T-helper 1 cell treated with Interleukin-12 subunit alpha and Interleukin-12 subunit beta and Interleukin-4 antibody, amounts not matched to agents 30 ng/mL and 1 ng/mL, for 36 hours (primary cell): Measurements from ENCODE around the gene ATXN3L. TPM values are rescaled to one million over a fixed set of nuclear protein-coding genes. Genes with fewer than 3 reads are reported as not detected.
"Not testable (repeated sequence)": the region's sequence is repeated elsewhere in the genome, so short reads cannot be mapped to it uniquely, and the experiment has no call there.

Experiments
- intact Hi-C: fragments of 100-400 bp; cut with micrococcal nuclease; formaldehyde crosslinking; loops from one replicate; pipeline ENCODE4 v1.15.1; 2024
- total RNA-seq: library from RNA; stranded (reverse); gene quantifications from 2 replicates; pipeline ENCODE4 v1.2.3, GENCODE V29; 2022

Gene ATXN3L
- total RNA-seq, 1 donor from 2014 or later = not detected

DNA sequence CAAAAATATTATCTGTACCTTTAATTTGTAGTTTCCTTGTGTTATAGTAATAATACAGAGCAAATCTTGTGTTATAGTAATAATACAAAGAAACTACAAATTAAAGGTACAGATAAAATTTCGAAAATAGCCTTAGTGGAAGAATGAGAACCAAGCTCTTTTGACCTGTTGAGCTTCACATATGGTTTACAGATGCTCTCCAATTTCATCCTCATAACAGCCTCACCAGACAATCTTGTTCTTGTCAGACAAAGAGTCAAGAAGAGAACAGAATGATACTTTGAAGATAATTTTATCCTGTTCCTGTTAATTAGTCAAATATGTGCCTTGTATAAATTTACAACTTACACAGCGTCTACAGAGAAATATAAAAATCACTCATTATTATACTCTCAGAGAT, 12.8 kb downstream of the ATXN3L start:
- intact Hi-C loops = no loop called here

DNA sequence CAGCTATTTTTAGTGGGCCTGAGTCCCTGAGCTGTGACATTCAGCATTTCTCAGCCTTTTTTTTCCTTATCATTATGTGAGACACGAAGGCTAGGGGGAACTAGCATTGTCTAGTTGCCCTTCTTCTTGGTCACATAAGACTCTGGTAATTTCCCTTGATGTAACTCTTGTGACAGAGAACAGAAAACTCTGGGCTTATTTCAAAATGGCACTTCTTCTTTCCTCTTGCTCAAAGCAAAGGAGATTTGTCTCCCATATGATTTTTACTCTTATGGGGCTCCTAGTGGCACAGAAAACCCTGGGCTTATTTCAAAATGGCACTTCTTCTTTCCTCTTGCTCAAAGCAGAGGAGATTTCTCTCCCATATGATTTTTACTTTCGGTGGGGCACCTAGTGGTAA, 14.7 kb downstream of the ATXN3L start:
- intact Hi-C loops = no loop called here

DNA sequence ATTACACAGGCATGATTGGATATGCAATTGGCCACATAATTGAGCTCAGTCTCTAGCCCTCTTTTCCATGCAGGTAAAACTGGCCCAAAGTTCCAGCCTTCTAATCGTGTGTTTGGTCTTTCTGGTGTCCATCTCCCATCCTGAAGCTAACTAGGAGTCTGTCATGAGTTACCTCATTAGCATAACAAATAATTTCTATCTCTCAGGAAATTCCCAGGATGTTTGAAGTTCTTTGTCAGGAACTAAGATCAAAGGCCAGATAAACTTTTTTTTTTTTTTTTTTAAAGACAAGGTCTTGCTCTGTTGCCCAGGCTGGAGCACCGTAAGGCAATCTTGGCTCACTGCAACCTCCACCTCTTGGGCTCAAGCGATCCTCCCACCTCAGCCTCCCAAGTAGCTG, 15.8 kb downstream of the ATXN3L start:
- intact Hi-C loops = no loop called here

DNA sequence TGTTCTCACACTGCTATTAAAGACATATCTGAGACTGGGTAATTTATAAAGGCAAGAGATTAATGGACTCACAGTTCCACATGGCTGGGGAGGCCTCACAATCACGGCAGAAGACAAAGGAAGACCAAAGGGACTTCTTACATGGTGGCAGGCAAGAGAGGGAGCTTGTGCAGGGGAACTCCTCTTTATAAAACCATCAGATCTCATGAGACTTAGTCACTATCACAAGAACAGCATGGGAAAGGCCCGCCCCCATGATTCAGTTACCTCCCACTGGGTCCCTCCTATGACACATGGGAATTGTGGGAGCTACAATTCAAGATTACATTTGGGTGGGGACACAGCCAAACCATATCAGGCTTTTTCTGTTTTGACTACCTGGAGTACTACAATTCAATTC, 16.6 kb downstream of the ATXN3L start:
- intact Hi-C loops = not testable (repeated sequence)

DNA sequence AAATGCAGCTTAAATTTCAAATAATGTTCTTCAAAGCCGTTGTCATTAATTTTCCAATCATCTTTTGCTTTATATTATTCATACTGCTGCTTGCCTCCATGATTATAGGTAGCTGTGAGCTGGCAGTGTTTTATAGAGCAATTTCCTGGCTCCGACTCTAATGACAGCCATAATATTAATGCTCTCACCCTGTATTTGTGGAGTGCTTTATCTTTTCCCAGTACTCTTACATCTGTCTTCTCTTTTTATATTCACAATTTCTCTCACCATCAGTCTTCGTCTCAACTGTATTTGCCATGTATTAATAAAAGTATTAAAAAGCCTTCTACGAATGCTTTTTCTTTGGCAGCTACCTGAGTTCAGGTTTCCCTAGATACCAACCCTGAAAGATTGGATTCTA, 21.0 kb downstream of the ATXN3L start:
- intact Hi-C loops = no loop called here

- intact Hi-C loops = no loop called here
These were observed 24.0 kb downstream of the ATXN3L start for GRCh38 chrX:13295841-13296240.

DNA sequence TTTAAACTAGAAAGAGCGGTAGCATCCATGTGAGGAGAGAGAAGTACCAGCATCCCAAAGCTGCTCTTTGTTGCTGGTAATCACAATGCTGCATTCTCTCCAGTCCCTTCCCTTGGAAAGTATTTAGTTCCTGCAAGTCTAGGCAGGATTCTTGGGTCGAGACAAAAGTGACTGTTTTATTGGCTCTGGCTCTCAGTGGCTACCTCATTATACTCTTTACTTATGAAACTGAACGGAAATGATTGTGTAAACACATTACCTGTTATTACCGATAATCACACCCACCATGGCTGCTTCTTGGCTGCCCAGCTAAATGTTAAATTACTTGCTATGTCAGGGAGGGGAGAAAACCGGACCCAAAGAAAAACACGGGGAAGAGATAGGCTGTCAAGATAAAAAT, 26.2 kb downstream of the ATXN3L start:
- intact Hi-C loops = no loop called here

DNA sequence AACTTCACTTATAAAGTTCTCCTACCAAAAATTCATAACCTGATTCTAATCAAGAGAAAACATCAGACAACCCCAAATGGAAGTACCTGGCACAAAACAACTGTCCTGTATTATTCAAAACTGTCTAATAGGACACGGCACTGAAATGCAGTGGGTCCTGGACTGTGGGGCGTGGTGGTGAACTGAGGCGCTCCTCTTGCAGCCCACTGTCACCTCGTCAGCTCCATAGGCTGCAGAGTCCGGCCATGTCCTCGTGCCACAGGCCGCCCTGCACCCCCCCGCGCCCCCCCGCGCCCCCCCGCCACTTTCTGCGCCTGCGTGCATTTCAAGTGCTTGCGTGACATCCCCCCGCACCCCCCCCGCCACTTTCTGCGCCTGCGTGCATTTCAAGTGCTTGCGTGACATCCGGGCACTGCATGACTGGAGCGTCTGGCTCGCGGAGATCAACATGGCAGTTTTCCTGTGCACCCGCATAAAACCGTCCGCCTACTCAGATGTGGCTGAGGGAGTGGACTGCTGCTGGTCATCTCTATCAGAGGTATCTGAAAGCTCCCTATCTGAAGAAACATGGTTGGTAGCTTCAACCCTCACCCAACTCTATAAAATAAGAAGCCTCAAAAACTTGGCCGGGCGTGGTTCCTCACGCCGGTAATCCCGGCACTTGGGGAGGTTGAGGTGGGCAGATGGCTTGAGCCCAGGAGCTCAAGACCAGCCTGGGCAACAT, 28.8 kb downstream of the ATXN3L start:
- intact Hi-C loops = no loop called here

DNA sequence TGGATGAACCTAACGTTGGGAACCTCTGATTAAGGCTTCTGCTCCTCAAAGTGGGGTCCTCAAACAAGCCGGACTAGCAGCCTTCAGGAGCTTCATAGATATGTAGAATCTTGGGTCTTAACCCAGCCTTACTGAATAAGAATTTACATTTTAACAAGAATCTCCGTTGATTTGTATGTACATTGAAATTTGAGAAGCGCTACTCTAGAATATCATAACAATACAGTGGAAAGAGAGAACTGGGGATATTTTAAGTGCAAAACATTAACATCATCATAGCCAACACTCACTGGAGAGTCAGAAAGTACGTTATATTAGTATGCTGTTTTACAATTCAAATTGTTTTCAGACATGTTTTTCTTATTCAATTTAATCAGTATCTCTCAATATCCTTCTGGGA, 31.2 kb downstream of the ATXN3L start:
- intact Hi-C loops = no loop called here

DNA sequence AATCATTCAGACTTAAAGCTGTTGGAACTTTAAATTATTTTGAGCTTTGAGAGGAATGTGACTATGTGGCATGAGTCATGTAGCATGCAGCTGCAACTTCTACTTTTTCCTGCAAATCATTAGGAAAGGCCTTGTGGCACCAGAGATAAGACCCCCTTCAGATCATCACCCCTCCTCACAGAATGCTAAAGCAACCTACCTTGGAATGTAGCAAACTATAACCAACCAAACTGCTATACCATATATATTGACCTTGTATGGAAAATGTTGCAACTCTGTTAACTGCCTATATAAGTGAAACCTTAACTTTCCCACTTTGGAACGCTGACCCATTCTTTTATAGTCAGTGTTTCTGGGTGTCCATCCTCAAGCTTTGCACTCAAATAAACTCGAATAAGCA, 32.0 kb downstream of the ATXN3L start:
- intact Hi-C loops = no loop called here

- intact Hi-C loops = no loop called here
These were observed 34.2 kb downstream of the ATXN3L start for GRCh38 chrX:13285693-13286092.

DNA sequence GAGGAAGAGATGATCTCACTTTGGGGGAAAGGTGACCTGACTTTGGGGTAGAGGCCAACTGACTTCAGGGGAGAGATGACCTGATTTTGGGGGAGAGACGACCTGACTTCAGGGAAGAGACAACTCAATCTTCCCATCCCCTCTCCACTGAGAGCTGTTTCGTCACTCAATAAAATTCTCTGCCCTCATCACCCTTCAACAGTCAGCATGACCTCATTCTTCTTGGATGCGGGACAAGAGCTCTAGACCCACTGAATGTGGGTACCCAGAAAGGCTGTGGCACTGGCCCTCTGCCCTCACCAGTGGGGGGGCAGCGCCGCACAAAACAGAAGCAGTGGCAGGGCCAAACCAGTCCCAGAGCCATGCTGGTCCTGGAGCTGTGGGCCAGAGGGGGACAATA, 34.6 kb downstream of the ATXN3L start:
- intact Hi-C loops = no loop called here

DNA sequence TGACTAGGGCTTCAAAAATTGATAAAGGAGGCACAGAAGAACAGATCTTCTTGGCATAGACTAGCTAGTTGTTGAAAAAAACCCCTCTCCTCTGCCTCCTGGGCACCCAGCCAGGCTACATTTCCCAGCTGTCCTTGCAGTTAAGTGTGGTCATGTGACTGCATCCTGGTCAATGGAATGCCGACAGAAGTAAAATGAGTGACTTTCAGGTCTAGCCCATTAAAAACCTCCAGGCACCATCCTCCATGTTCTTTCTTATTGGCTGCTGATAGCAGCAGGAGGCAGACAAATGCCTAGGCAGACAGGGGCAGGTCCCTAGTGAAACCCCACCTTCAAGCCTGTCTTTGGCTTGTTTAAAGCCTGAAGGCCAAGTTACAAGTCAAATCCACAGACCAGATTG, 35.3 kb downstream of the ATXN3L start:
- intact Hi-C loops = no loop called here

DNA sequence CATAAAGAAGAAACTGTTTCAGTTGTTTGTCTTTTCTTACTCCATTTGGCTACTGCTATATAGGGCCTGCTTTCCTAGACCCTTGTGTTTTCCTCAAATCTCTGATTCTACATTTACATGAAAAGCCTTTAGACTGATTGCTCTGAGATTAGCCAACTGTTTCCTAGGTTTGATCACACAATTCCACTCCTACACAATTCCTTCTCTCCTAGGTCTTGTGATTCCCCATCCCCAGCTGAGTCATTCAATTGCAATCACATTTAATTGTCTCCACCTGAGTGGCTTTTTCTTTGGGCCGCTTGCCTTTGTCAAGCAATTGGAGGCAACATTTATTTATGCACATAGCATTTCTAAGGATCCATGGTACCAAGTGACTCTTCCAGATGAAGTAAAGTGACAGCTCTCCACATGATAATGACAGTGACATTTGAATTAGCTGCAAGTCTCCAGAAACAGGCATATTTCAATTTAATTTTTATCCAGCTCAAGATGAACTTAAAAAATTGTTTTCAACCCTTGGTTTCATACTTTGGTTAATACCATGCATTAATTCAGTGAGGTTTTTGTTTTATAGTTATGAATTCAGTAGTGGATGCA, 35.8 kb downstream of the ATXN3L start:
- intact Hi-C loops = no loop called here

DNA sequence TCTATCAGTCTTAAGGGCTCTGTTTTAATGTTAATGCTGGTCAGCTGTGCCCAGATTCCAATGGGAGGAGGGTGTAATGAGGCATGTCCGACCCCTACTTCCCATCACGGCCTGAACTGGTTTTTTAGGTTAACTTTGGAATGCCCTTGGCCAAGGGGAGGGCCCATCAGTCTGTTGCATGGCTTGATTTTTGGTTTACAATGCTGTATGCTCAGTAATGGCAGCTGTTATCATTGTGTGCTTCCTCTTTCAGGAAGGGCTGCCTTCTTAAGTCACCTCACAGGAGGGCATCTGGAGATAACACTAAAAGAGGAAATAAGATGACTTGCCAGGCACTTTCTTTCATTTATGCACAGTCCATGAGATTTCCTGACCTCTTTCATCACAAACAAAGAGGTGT, 36.3 kb downstream of the ATXN3L start:
- intact Hi-C loops = no loop called here

GRCh38 chrX:13281289-13281688, 38.6 kb downstream of the ATXN3L start:
- intact Hi-C loops = no loop called here

DNA sequence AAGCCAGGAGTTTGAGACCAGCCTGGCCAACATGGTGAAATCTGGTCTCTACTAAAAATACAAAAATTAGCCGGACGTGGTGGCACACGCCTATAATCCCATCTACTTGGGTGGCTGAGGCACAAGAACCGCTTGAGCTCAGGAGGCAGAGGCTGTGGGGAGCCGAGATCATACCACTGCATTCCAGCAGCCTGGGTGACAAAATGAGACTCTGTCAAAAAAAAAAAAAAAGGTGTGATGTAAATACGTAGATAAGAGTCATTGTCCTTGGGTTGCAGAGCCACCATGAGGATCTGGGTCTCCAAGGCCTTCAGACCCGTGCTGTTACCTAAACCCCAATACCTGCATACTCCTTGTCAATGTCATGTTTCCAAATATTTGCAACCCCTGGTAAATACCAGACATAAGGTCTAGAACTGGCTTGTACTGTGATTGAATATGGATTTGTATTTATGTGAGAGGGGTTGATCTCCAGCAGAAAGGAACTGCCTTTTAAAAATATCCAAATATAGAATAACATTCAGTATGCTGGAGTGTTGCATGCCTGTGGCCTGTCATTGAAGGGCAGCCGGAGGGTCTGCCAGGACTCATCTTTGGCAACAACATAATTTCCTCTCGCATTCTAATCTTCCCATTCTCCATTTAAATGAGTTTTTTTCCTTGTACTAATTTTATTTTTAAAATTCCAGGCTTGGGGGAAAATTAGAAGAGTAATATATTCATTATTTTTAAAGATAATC, 40.4 kb downstream of the ATXN3L start:
- intact Hi-C loops = no loop called here

DNA sequence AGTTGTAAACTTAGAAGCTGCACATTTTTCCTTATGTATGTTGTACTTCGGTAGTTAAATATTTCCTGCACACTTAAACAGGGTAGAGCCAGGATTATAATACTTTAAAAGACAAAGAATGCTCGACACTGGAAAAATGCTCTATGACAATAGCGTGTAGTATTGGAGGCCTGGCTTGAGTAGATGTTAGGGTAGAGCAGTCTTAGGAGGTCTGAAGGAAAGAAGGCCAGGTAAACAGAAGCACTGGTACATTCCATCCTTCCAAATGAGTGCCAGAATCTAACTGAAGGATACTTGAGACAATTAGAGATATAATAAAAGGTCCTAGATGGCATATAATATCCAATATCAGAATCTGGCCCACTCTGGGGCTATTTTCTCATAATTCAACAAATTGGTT, 42.3 kb downstream of the ATXN3L start:
- intact Hi-C loops = no loop called here

- intact Hi-C loops = no loop called here
These were observed 42.9 kb downstream of the ATXN3L start for GRCh38 chrX:13276991-13277390.

- intact Hi-C loops = no loop called here
These were observed 44.8 kb downstream of the ATXN3L start for GRCh38 chrX:13275031-13275430.

- intact Hi-C loops = no loop called here
These were observed 47.4 kb downstream of the ATXN3L start for GRCh38 chrX:13272426-13272825.

DNA sequence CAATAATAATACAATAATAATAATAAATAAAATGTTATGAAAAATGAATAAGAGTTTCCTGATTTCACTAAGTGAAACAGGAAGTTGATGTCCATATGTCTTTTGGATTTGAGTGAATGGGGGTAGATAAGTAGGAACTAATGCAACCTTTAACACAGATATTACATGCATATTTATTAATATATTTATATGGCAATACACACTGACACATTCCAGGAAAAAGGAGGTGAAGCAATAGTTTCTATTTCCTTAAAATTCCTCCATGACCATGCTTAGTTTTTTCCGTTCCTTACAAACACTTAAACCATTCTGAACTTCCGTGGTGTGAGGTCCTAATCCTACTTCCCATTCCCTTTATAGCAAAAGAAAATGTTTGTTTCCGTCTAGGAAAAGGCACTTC, 48.3 kb downstream of the ATXN3L start:
- intact Hi-C loops = no loop called here

- intact Hi-C loops = no loop called here
These were observed 49.5 kb downstream of the ATXN3L start for GRCh38 chrX:13270360-13270759.
